Neutrophil (primary cell): ENCODE data around the gene PIKFYVE.
A peak's percentile ranks its signal among the peaks of the same experiment; 100 is the strongest.

Source experiments
- H3K27ac ChIP-seq: fragments of 200-600 bp; sonication (generic); 2 replicates; pipeline ENCODE4 v1.5.1; 2016; ENCODE audit warnings: mild to moderate bottlenecking, moderate library complexity
- H3K27me3 ChIP-seq: fragments of 200-600 bp; sonication (generic); 2 replicates; pipeline ENCODE4 v1.6.0; 2016; ENCODE audit warnings: mild to moderate bottlenecking
- H3K36me3 ChIP-seq: fragments of 200-600 bp; sonication (generic); 2 replicates; pipeline ENCODE4 v1.5.1; 2017
- H3K4me1 ChIP-seq, 2 experiments: fragments of 200-600 bp in 1 of 2; sonication (generic) in 1 of 2; 1 replicate in 1 of 2; 2 replicates in 1 of 2; pipeline versions ENCODE4 v1.5.1 to v1.6.1; 2013 to 2016; ENCODE audit warnings: low read depth in 1 of 2, low read length in 1 of 2, mild to moderate bottlenecking in 1 of 2, moderate library complexity in 1 of 2; ENCODE audit not compliant: control insufficient read depth in 1 of 2, insufficient read depth in 1 of 2
- H3K4me3 ChIP-seq, 2 experiments: fragments of 200-600 bp in 1 of 2; sonication (generic) in 1 of 2; 1 replicate in 1 of 2; 2 replicates in 1 of 2; pipeline ENCODE4 v1.5.1; 2013 to 2016; ENCODE audit warnings: low read depth in 1 of 2, low read length in 1 of 2, mild to moderate bottlenecking in 1 of 2, moderate library complexity in 1 of 2
- H3K9me3 ChIP-seq: fragments of 200-600 bp; sonication (generic); 2 replicates; pipeline ENCODE4 v1.5.1; 2016
- CTCF ChIP-seq: fragments of 200-600 bp; sonication (generic); IDR thresholded peaks from 2 replicates; pipeline ENCODE4 v1.5.1; 2016; ENCODE audit warnings: antibody characterized with exemption

The PIKFYVE gene

GRCh38 chr2:208280234-208280633, 14.2 kb downstream of the PIKFYVE start:
- Histone ChIP-seq H3K4me3 (no peak overlapping the region), H3K36me3 (peaks cover 87% of the 10 kb centered on the region), H3K27ac (peak overlapping the region; percentile 10), H3K4me1 (no peaks in the 10 kb centered on the region), H3K27me3 (no peaks in the 10 kb centered on the region), H3K9me3 (no peaks in the 10 kb centered on the region)
- TF ChIP-seq CTCF: no peak

DNA sequence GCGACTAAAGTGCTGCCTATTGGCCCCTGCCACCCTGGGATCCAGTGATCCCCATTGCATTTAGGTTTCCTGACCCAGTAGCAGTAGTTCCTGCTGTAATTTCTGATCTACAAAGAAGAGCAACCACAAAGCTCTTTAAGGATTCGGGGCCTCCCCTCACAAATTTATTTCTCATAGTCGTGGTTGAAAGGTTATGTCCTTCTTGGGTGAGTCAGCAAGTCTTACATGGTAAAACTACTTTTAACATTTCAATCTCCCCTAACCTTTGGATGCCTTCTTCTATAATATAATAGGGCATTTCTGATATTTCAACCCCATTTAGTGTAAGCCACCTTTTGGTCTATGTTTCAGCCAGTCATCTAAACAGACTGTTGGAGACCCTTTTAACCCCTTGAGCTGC, 14.9 kb downstream of the PIKFYVE start:
- Histone ChIP-seq H3K4me3 (no peak overlapping the region), H3K9me3 (no peaks in the 10 kb centered on the region), H3K36me3 (peaks cover 82% of the 10 kb centered on the region), H3K27me3 (no peaks in the 10 kb centered on the region), H3K27ac (no peak overlapping the region), H3K4me1 (peaks cover 0 to 4% of the 10 kb centered on the region in 2 experiments)
- TF ChIP-seq CTCF: no peak

- H3K27ac ChIP-seq: peak overlapping the region; percentile 74
- peaks cover 81% of the 10 kb centered on the region for H3K36me3 ChIP-seq
- no peak for TF ChIP-seq CTCF
- H3K4me1 ChIP-seq: peaks cover 0 to 4% of the 10 kb centered on the region in 2 experiments
- no peaks in the 10 kb centered on the region for H3K9me3 ChIP-seq
- H3K27me3 ChIP-seq: no peaks in the 10 kb centered on the region
- H3K4me3 ChIP-seq: no peak overlapping the region
Measured at GRCh38 chr2:208285853-208286252, 19.8 kb downstream of the PIKFYVE start.

DNA sequence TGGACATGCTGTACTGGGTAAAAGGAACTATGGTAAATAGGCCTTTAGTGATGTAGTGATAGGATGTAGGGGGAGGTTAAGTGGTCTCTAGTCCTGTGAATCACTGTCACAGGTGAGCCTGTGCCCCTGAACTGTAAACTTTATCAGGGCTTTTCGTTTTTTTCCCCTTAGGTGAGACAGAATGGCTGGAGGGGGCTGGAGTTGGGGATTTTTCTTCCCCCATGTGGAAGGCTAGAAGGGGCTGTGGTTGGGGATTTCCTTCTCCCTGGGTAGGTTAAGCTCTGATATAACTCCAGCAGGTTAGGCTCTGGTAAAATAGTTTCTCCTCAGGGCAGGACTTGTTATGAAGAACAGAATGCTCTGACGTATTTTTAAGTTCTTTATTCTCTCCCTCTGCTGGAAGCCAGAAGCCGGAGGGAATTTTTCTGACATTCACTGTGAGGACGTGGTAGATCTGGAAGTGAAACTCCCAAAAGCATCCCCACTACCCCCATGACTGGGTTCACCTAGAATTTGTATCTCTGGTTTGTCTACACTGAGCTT, 28.5 kb downstream of the PIKFYVE start:
- no peak overlapping the region for H3K4me3 ChIP-seq
- H3K27ac ChIP-seq: peak overlapping the region; percentile 58
- no peaks in the 10 kb centered on the region for H3K9me3 ChIP-seq
- H3K4me1 ChIP-seq: peaks cover 10 to 16% of the 10 kb centered on the region in 2 experiments
- TF ChIP-seq CTCF: no peak
- peaks cover 36% of the 10 kb centered on the region for H3K36me3 ChIP-seq
- no peaks in the 10 kb centered on the region for H3K27me3 ChIP-seq

- H3K27ac ChIP-seq: peak overlapping the region; percentile 58
- TF ChIP-seq CTCF: no peak
Measured at GRCh38 chr2:208295834-208296233, 29.8 kb downstream of the PIKFYVE start.

More at GRCh38 chr2:208295834-208296233, 29.8 kb downstream of the PIKFYVE start:
- Histone ChIP-seq H3K4me3 (no peak overlapping the region), H3K4me1 (peaks cover 10 to 16% of the 10 kb centered on the region in 2 experiments), H3K27me3 (no peaks in the 10 kb centered on the region), H3K9me3 (no peaks in the 10 kb centered on the region), H3K36me3 (peaks cover 36% of the 10 kb centered on the region)
